Activated CD8-positive, alpha-beta memory T cell treated with anti-CD3 and anti-CD28 coated beads, Interleukin-2, amount 10 ng/mL, durations not matched to agents 7 days and 5 days (primary cell): Measurements from ENCODE around the gene KLHL7. TPM values are rescaled to one million over a fixed set of nuclear protein-coding genes. Genes with fewer than 3 reads are reported as not detected.
"Not testable (repeated sequence)": the region's sequence is repeated elsewhere in the genome, so short reads cannot be mapped to it uniquely, and the experiment has no call there.

Source experiments
- ATAC-seq: fragments of 150-1000 bp; cut with Tn5 transposase; one replicate; pipeline ENCODE4 v1.10.0; 2021; ENCODE audit warnings: moderate library complexity
- CTCF ChIA-PET: fragments of 350-600 bp; sonication (Branson Sonifier 250); formaldehyde crosslinking; loops from one replicate; lab custom pipeline; 2021; ENCODE audit warnings: antibody characterized with exemption; lab: Charles Lee
- DNase-seq: peaks from one replicate; pipeline ENCODE4 v3.0.0-alpha.2; 2020
- H3K27ac Mint-ChIP-seq: one replicate; pipeline ENCODE4 v1.8.0; 2021; ENCODE audit warnings: mild to moderate bottlenecking, mixed read lengths
- H3K27me3 Mint-ChIP-seq: one replicate; pipeline ENCODE4 v1.8.0; 2021; ENCODE audit warnings: mixed read lengths
- H3K36me3 Mint-ChIP-seq: one replicate; pipeline ENCODE4 v1.8.0; 2021; ENCODE audit warnings: mild to moderate bottlenecking, mixed read lengths
- H3K4me1 Mint-ChIP-seq: one replicate; pipeline ENCODE4 v1.8.0; 2021; ENCODE audit warnings: mixed read lengths
- H3K4me3 Mint-ChIP-seq: one replicate; pipeline ENCODE4 v1.8.0; 2021; ENCODE audit warnings: mild to moderate bottlenecking, moderate library complexity, mixed read lengths
- H3K9me3 Mint-ChIP-seq: one replicate; pipeline ENCODE4 v1.8.0; 2022; ENCODE audit warnings: low read depth, mixed read lengths
- total RNA-seq, 2 experiments: library from RNA; stranded (reverse); gene quantifications; one replicate each; pipeline ENCODE4 v1.2.3, GENCODE V29; 2021

KLHL7 gene
- total RNA-seq, 2 experiments from 2014 or later, result 17.4 to 18.3 TPM

DNA sequence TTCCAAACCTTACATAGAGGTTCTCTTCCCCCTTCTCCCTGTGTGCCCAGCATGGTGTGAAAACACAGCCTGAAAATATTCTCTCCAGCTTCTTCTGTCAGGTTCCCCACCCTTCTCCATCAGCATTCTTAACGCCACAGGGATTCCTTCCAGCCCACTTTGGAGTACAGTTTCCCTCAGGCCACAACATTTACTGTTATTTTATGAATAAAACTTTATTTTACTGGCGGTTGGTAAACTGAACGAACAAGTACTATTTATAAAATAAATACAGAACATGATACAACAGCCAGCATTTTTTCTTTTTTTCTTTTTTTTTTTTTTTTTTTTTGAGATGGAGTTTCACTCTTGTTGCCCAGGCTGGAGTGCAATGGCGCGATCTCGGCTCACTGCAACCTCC is 109.4 kb downstream of the KLHL7 start:
- Mint-ChIP-seq H3K9me3 (no peaks in the 10 kb centered on the region), H3K36me3 (no peaks in the 10 kb centered on the region), H3K27ac (no peak overlapping the region), H3K4me1 (no peaks in the 10 kb centered on the region), H3K27me3 (peaks cover 25% of the 10 kb centered on the region), H3K4me3 (no peak overlapping the region)
- DNase-seq (no peak), ATAC-seq (no peak)
- CTCF ChIA-PET, result no interaction called here

DNA sequence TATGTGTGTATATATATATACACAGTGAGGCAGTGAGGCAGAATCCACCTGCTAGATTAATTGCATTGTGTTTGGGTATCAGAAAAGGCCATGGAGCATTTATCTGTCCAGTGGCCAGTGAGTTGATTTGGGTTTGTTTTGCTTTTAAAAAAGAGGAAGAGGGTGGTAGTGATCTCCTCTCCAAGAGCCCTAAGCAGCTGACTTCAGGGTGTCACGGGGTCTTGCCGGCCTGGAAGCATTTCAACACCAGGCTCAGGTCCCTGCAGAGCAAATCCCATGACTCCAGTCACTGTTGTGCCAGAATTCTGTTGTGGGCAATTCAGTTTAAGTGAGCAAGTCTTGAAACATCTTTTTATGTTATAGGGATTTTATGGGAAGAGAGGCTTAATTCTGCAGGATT is 110.4 kb downstream of the KLHL7 start:
- Mint-ChIP-seq H3K9me3 (no peaks in the 10 kb centered on the region), H3K27me3 (peaks cover 28% of the 10 kb centered on the region), H3K4me1 (no peaks in the 10 kb centered on the region), H3K27ac (no peak overlapping the region), H3K4me3 (no peak overlapping the region), H3K36me3 (no peaks in the 10 kb centered on the region)
- DNase-seq, result no peak
- no peak for ATAC-seq
- CTCF ChIA-PET, result interaction anchor here (1.0 kb wide), 1 partner anchor 109 kb away, joined by 3 read pairs; no protein-coding TSS in a partner anchor

DNA sequence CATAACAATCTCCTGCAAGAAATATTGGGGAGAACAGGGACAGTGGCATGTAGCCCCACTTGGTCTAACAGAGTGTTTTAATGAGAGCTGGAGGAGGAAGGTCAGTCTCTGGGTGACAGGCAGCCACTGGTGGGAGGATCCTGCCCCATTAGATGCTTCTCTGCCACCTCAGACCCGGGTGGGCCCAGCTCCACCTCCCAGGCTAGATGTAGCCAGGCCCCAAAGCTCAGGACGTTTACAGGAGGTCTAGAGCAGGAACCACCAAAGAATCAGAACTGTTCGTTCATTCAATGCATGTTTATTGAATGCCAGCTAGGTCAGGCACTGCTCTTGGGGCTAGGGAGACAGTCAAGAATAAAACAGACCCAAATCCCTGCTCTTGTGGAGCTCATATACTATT is 112.6 kb downstream of the KLHL7 start:
- Mint-ChIP-seq H3K27me3 (peaks cover 20% of the 10 kb centered on the region), H3K9me3 (no peaks in the 10 kb centered on the region), H3K36me3 (no peaks in the 10 kb centered on the region), H3K4me3 (no peak overlapping the region), H3K4me1 (no peaks in the 10 kb centered on the region), H3K27ac (no peak overlapping the region)
- DNase-seq, result no peak
- ATAC-seq, result no peak
- CTCF ChIA-PET, result no interaction called here

DNA sequence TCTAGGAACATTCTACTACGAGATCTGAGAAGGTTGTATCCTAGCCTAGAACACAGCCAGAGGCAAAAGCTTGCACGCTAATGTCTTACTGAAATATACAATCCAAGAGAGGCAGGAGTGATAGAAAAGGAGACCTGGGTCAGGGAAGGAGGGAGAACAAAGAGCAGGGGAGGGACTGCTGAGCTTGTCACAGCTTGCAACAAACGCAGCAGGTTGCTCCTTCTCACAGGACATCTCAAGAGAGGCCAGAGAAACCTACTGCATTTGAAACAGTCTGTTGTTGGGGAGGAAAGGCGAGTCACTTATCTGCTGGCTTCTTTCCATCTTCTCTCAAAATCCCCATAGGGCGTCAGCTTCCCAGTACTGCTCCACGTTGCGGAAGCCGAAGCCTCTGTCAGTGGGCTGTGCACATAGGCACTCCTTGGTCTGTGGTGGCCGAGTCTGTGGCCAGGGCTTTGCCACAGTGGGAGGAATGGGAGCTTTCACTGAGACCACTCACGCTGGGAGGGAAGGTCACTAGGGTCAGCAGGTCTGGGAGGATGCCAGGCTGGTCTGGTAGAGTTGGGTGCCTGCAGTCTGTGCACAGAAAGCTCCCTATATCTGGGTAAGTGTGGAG is 115.2 kb downstream of the KLHL7 start:
- no peak overlapping the region for H3K27ac Mint-ChIP-seq
- CTCF ChIA-PET, result no interaction called here
- H3K4me3 Mint-ChIP-seq, result no peak overlapping the region
- H3K27me3 Mint-ChIP-seq, result peaks cover 27% of the 10 kb centered on the region
- no peaks in the 10 kb centered on the region for H3K36me3 Mint-ChIP-seq
- ATAC-seq (no peak), DNase-seq (no peak)
- H3K9me3 Mint-ChIP-seq, result no peaks in the 10 kb centered on the region
- H3K4me1 Mint-ChIP-seq, result no peaks in the 10 kb centered on the region

DNA sequence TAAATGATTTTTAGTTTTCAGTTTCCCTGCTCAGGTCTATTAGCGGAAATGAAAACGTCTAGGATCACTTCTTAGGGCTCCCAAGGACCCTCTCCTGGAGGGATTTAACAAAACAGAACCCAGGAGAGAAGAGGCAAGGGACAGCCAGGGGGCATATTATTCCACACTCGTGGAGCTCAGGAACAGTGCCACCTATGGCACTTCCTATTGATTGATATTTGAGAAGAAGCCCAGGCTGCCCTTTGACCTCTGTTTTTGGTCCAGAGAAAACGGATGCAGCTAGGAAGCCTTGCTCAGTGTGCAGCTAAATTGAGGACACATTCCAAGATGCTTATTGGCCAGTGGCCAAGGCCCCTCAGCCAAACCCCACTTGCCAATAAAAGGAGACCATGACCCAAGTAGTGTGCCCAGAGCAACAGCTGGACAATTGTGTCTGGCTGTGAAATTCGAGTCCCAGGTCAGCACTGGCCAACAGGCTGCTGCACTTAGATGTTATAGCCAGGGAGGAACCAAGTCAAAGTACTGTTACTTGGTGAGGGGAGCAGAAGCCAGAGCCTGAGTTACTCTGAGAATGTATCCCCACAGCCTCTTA is 117.0 kb downstream of the KLHL7 start:
- ATAC-seq (no peak), DNase-seq (no peak)
- Mint-ChIP-seq H3K9me3 (no peaks in the 10 kb centered on the region), H3K4me1 (no peaks in the 10 kb centered on the region), H3K36me3 (no peaks in the 10 kb centered on the region), H3K27me3 (peaks cover 22% of the 10 kb centered on the region), H3K4me3 (no peak overlapping the region), H3K27ac (no peak overlapping the region)
- CTCF ChIA-PET, result no interaction called here

DNA sequence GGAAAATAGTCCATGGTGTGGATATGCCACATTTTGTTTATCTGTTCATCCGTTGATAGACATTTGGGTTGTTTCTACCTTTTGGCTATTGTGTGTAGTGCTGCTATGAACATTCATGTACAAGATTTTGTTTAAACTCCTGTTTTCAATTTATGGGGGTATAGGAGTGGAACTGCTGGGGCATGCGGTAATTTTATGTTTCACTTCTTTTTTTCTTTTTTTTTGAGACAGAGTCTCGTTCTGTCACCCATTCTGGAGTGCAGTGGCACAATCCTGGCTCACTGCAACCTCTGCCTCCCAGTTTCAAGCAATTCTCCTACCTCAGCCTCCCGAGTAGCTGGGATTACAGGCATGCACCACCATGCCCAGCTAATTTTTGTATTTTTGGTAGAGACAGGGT is 118.8 kb downstream of the KLHL7 start:
- H3K27ac Mint-ChIP-seq, H3K9me3 Mint-ChIP-seq, H3K4me3 Mint-ChIP-seq, ATAC-seq, CTCF ChIA-PET, H3K4me1 Mint-ChIP-seq, DNase-seq, H3K36me3 Mint-ChIP-seq: not testable (repeated sequence)
- H3K27me3 Mint-ChIP-seq, result peaks cover 12% of the 10 kb centered on the region

DNA sequence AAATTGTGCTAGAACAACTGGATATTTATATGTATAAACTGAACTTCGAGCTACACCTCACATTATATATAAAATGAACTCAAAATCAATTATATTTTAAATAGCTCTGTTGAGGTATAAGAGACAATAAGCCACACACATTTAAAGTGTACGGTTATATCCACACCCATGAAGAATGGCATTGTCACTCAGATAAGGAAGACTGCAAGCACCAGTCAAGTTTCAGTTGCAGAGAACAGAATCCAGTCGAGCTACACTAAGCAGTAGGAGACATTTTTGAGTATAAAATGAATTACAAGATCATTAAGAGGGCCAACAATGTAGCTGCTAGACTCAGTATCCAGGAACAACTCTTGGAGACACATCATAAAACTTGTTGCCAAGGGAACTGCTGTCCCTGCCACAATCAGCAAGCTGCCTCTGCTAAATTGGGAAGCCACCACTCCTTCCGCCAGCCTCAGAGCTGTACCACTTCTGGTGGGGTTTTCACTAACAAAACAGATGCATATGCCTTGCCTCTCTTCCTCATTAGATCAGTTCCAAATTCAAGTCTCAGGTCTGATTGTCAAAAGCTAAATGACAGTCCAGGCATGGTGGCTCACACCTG is 121.4 kb downstream of the KLHL7 start:
- H3K36me3 Mint-ChIP-seq, result no peaks in the 10 kb centered on the region
- no peak for ATAC-seq
- H3K27me3 Mint-ChIP-seq, result peaks cover 9% of the 10 kb centered on the region
- no peak overlapping the region for H3K27ac Mint-ChIP-seq
- no peaks in the 10 kb centered on the region for H3K9me3 Mint-ChIP-seq
- CTCF ChIA-PET, result interaction anchor here (1.0 to 1.3 kb wide), 3 partner anchors 24 to 36 kb away, joined by 3 read pairs; no protein-coding TSS in a partner anchor
- H3K4me1 Mint-ChIP-seq, result no peaks in the 10 kb centered on the region
- DNase-seq, result no peak
- no peak overlapping the region for H3K4me3 Mint-ChIP-seq

Other genes with a start within 250 kb of the KLHL7 start
- gene HYCC1, start 91.7 kb upstream of the KLHL7 start, total RNA-seq, result 100 to 1,000 TPM in 1 of 2 experiments, 10 to 100 TPM in 1; 72.6 to 125 TPM
- 10 to 100 TPM; 51.3 to 58.0 TPM for gene NUP42, start 76.3 kb downstream of the KLHL7 start, total RNA-seq
- gene GPNMB, start 141.0 kb downstream of the KLHL7 start, total RNA-seq, result under 1 TPM; 0.41 to 0.82 TPM
- gene MALSU1, start 193.6 kb downstream of the KLHL7 start, total RNA-seq, result 10 to 100 TPM; 51.3 to 59.5 TPM